Brain microvascular endothelial cell (primary cell): ENCODE data around the gene KRT20.
"Not testable (repeated sequence)": the region's sequence is repeated elsewhere in the genome, so short reads cannot be mapped to it uniquely, and the experiment has no call there.

Experiments
- DNase-seq: peaks from one replicate; pipeline ENCODE4 v3.0.0-alpha.2; 2020
- H3K27ac ChIP-seq: fragments of 250-450 bp; sonication (Bioruptor Pico); 2 replicates; pipeline ENCODE4 v1.5.1; 2020; ENCODE audit warnings: mild to moderate bottlenecking, moderate library complexity
- H3K27me3 ChIP-seq: fragments of 250-450 bp; sonication (Bioruptor Pico); replicated peaks from 2 replicates; pipeline ENCODE4 v1.5.1; 2020; ENCODE audit warnings: mild to moderate bottlenecking
- H3K36me3 ChIP-seq: fragments of 250-450 bp; sonication (Bioruptor Pico); replicated peaks from 2 replicates; pipeline ENCODE4 v1.5.1; 2020; ENCODE audit warnings: mild to moderate bottlenecking
- H3K4me3 ChIP-seq: 2 replicates; pipeline ENCODE4 v1.5.1; 2011; ENCODE audit warnings: low read depth, mild to moderate bottlenecking, control low read depth, low read length, moderate library complexity
- in situ Hi-C: cut with HindIII; loops from 2 replicates; pipeline ENCODE4 v1.10.0; 2017; ENCODE audit warnings: low sequenced_read_pairs, low pct_ligation_motif_present
- TF ChIP-seq, protein P1 (sequence below): IDR thresholded peaks from 2 replicates; pipeline ENCODE4 v1.5.1; 2011; ENCODE audit warnings: low read depth, mild to moderate bottlenecking, moderate library complexity, low read length, control low read depth, inconsistent platforms; ENCODE audit errors: missing control alignments

KRT20 gene

DNA sequence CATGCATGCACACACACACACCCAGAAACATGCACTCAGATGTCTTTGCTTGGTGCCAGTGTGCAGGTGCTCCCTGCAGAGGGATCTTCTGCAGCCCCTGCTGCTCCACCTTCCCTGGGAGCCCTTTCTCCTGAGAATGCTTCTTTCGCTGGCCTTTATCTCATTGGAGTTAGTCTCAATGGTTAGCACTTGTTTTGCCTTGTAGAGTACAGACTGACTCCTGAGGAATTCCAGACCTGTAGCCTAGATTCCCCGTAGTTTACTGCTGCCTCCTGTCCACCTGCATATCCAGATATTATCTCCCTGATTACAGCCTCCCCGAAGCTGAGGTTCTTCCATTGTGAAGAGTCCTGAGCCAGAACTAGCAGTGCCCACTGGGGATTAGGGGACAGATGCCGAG lies 14.9 kb downstream of the KRT20 start:
- no peak overlapping the region for H3K27ac ChIP-seq
- no peaks in the 10 kb centered on the region for H3K27me3 ChIP-seq
- TF ChIP-seq, protein P1, sequence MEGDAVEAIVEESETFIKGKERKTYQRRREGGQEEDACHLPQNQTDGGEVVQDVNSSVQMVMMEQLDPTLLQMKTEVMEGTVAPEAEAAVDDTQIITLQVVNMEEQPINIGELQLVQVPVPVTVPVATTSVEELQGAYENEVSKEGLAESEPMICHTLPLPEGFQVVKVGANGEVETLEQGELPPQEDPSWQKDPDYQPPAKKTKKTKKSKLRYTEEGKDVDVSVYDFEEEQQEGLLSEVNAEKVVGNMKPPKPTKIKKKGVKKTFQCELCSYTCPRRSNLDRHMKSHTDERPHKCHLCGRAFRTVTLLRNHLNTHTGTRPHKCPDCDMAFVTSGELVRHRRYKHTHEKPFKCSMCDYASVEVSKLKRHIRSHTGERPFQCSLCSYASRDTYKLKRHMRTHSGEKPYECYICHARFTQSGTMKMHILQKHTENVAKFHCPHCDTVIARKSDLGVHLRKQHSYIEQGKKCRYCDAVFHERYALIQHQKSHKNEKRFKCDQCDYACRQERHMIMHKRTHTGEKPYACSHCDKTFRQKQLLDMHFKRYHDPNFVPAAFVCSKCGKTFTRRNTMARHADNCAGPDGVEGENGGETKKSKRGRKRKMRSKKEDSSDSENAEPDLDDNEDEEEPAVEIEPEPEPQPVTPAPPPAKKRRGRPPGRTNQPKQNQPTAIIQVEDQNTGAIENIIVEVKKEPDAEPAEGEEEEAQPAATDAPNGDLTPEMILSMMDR, result no peak
- no peaks in the 10 kb centered on the region for H3K36me3 ChIP-seq
- H3K4me3 ChIP-seq, result no peak overlapping the region
- in situ Hi-C loops, result no loop called here
- no peak for DNase-seq

DNA sequence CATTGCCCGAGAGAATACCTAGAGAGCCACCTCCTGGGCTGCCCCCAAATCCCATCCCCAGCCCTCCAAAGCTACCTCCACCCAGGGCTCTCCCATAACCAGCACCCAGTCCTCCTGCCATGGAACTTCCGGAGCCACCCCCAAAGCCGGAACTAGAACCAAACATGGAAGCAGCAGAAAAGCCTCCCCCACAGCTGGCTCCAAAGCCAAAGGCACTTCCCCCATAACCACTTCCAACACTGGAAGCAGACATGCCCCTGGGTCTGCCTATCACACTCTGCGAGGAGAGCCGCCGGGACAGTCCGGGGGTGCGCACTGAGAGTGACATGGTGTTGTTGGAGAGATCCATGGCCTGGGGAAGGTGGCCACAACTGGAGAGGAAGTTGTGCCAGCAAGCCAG lies 18.2 kb downstream of the KRT20 start, which contains the start of gene KRT12:
TSS of gene KRT12 (minus strand) at position 386 of the 400 bp plus-strand sequence. CDS start at position 349, 37 bp downstream.
- TF ChIP-seq, protein P1, result no peak
- Histone ChIP-seq H3K27me3 (no peaks in the 10 kb centered on the region), H3K36me3 (no peaks in the 10 kb centered on the region), H3K27ac (no peak within 1 kb of the TSS), H3K4me3 (no peak within 1 kb of the TSS)
- in situ Hi-C loops, result no loop called here
- DNase-seq, result no peak

DNA sequence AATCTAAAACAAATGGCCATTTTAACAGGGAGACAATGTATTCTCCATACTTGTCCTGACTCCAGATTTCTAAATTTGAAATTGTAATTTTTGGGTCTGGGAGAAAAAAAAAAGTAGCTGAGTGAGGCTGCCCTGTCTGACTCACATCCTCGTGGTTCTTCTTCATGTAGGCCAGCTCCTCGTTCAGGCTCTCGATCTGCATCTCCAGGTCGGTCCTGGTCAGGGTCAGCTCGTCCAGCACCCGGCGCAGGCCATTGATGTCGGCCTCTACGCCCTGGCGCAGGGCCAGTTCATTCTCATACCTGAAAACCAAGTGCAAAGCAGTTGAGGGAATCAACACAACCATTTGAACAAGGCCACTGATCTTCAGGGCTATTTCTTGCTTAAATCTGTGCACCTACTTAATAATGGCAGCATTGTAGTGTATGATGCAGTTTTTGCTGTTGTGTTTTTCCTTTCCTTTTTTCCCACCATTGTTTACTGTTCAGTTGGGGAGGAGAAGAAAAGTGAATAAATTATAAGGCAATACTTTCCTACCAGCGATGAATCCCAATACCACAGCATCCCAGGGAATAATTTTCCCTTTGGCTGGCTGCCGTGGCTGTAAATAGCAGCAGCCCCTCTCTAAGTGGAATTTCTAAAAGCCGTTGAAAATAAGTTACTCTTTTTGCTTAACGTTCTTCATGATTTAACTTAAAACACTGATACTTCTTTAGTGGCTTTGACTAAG lies 20.2 kb downstream of the KRT20 start:
- DNase-seq, result no peak

GRCh38 chr17:40862985-40863733 lies 21.9 kb downstream of the KRT20 start:
- Histone ChIP-seq H3K27me3 (no peaks in the 10 kb centered on the region), H3K36me3 (no peaks in the 10 kb centered on the region), H3K4me3 (no peak overlapping the region), H3K27ac (no peak overlapping the region)
- DNase-seq, result no peak
- in situ Hi-C loops, result no loop called here
- TF ChIP-seq, protein P1, result peak; percentile 72

More for the DNA sequence above, 20.2 kb downstream of the KRT20 start:
- in situ Hi-C loops, result no loop called here
- no peaks in the 10 kb centered on the region for H3K36me3 ChIP-seq
- H3K4me3 ChIP-seq, result no peak overlapping the region
- TF ChIP-seq, protein P1, result no peak
- no peaks in the 10 kb centered on the region for H3K27me3 ChIP-seq
- no peak overlapping the region for H3K27ac ChIP-seq

DNA sequence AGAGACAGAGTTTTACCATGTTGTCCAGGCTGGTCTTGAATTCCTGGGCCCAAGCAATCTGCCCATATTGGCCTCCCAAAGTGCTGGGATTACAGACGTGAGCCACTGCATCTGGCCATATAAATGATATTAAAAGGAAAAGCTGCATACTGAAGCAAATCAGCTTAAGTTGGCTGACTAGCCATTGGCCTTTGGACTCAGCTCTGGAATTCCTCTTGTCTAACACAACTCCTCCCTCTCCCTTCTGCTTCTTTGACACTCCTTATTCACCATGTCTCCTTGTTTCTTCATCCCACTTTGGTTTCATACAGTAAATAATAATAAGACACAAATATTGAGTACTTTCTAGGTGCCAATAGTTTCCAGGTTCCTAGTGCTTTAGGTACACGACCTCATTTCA lies 25.5 kb downstream of the KRT20 start:
- DNase-seq, result no peak
- Histone ChIP-seq H3K4me3 (no peak overlapping the region), H3K27me3 (no peaks in the 10 kb centered on the region), H3K36me3 (no peaks in the 10 kb centered on the region), H3K27ac (no peak overlapping the region)
- TF ChIP-seq, protein P1, result no peak
- in situ Hi-C loops, result no loop called here

DNA sequence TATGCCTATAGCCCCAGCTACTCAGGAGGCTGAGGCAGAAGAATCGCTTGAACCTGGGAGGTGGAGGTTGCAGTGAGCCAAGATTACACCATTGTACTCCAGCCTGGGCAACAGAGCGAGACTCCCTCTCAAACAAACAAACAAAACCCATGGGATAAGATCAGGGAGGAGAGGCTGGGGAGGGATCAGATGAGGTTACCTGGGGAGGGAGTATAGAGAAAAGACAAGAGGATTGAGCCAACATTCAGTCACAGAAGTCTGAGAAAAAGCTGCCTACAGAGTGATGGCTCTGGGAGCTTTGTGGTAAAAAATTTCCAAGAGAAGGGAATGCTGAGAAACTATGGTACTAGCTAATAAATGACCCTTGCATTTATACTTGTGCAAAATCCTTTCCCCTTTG lies 26.4 kb downstream of the KRT20 start:
- in situ Hi-C loops, H3K27ac ChIP-seq, DNase-seq, H3K4me3 ChIP-seq, H3K36me3 ChIP-seq, H3K27me3 ChIP-seq: not testable (repeated sequence)
